CD4-positive, alpha-beta memory T cell (primary cell): ENCODE data around the gene PCNX4. TPM values are rescaled to one million over a fixed set of nuclear protein-coding genes. Genes with fewer than 3 reads are reported as not detected.

Source experiments
- CTCF ChIA-PET: fragments of 350-600 bp; sonication (Branson Sonifier 250); formaldehyde crosslinking; loops from one replicate; lab custom pipeline; 2021; ENCODE audit warnings: inconsistent platforms; ENCODE audit not compliant: partially characterized antibody; lab: Charles Lee
- POLR2A ChIA-PET: fragments of 350-600 bp; sonication (Branson Sonifier 250); formaldehyde crosslinking; loops from one replicate; lab custom pipeline; 2021; ENCODE audit not compliant: partially characterized antibody; lab: Charles Lee
- DNase-seq, 5 donors: peaks; one replicate each; pipeline versions ENCODE4 v3.0.0 to v3.0.0-alpha.2; 2020 to 2022; ENCODE audit warnings: mixed read lengths in 1 of 5
- H3K27ac ChIP-seq: one replicate; pipeline ENCODE4 v1.7.0; 2013; ENCODE audit warnings: low read depth, low read length
- H3K27me3 ChIP-seq: 2 replicates; pipeline ENCODE4 v1.7.0; 2013; ENCODE audit warnings: mild to moderate bottlenecking, low read length, moderate library complexity; ENCODE audit not compliant: insufficient read depth
- H3K36me3 ChIP-seq: 2 replicates; pipeline ENCODE4 v1.7.0; 2013; ENCODE audit warnings: mild to moderate bottlenecking, low read length, moderate library complexity; ENCODE audit not compliant: insufficient read depth
- H3K4me1 ChIP-seq: 2 replicates; pipeline ENCODE4 v1.7.0; 2013; ENCODE audit warnings: mild to moderate bottlenecking, low read length, moderate library complexity; ENCODE audit not compliant: insufficient read depth
- H3K4me3 ChIP-seq, 2 donors: one replicate each; pipeline ENCODE4 v1.7.0; 2013; ENCODE audit warnings: low read length in 2 of 2, mild to moderate bottlenecking in 1 of 2
- H3K9me3 ChIP-seq, 2 donors: one replicate each; pipeline ENCODE4 v1.7.0; 2013; ENCODE audit warnings: low read length in 2 of 2, control low read depth in 1 of 2; ENCODE audit not compliant: control insufficient read depth in 1 of 2
- H3K27ac Mint-ChIP-seq, 7 donors: one replicate each; pipeline ENCODE4 v1.8.0; 2020 to 2021; ENCODE audit warnings: mixed read lengths in 7 of 7, mild to moderate bottlenecking in 6 of 7, inconsistent platforms in 3 of 7, moderate library complexity in 3 of 7
- H3K27me3 Mint-ChIP-seq, 2 donors: one replicate each; pipeline ENCODE4 v1.8.0; 2020 to 2021; ENCODE audit warnings: mixed read lengths in 2 of 2
- H3K36me3 Mint-ChIP-seq, 2 donors: one replicate each; pipeline ENCODE4 v1.8.0; 2020 to 2021; ENCODE audit warnings: mixed read lengths in 2 of 2, inconsistent platforms in 1 of 2, mild to moderate bottlenecking in 1 of 2
- H3K4me1 Mint-ChIP-seq, 4 donors: one replicate each; pipeline ENCODE4 v1.8.0; 2020 to 2021; ENCODE audit warnings: mixed read lengths in 4 of 4, mild to moderate bottlenecking in 1 of 4
- H3K4me3 Mint-ChIP-seq, 8 donors: one replicate each; pipeline ENCODE4 v1.8.0; 2020 to 2021; ENCODE audit warnings: mixed read lengths in 8 of 8, mild to moderate bottlenecking in 7 of 8, moderate library complexity in 6 of 8, inconsistent platforms in 3 of 8
- H3K9me3 Mint-ChIP-seq, 8 donors: one replicate each; pipeline ENCODE4 v1.8.0; 2020 to 2021; ENCODE audit warnings: mixed read lengths in 8 of 8, mild to moderate bottlenecking in 5 of 8, inconsistent platforms in 3 of 8, moderate library complexity in 1 of 8
- intact Hi-C: fragments of 100-400 bp; cut with micrococcal nuclease; formaldehyde crosslinking; loops from one replicate; pipeline ENCODE4 v1.15.1; 2023
- polyA plus RNA-seq, 2 donors: library from polyadenylated mRNA; unstranded; fragments of 300-500 nt; fragmentation: Illumina TruSeq; gene quantifications; one replicate each; pipeline ENCODE4 v1.2.3, GENCODE V29; 2021
- total RNA-seq, 2 experiments: library from RNA; stranded (reverse); gene quantifications; one replicate each; pipeline ENCODE4 v1.2.3, GENCODE V29; 2021

The PCNX4 gene
- total and polyA plus RNA-seq, 4 experiments from 2014 or later = 13.5 to 53.0 (median 30.3) TPM

DNA sequence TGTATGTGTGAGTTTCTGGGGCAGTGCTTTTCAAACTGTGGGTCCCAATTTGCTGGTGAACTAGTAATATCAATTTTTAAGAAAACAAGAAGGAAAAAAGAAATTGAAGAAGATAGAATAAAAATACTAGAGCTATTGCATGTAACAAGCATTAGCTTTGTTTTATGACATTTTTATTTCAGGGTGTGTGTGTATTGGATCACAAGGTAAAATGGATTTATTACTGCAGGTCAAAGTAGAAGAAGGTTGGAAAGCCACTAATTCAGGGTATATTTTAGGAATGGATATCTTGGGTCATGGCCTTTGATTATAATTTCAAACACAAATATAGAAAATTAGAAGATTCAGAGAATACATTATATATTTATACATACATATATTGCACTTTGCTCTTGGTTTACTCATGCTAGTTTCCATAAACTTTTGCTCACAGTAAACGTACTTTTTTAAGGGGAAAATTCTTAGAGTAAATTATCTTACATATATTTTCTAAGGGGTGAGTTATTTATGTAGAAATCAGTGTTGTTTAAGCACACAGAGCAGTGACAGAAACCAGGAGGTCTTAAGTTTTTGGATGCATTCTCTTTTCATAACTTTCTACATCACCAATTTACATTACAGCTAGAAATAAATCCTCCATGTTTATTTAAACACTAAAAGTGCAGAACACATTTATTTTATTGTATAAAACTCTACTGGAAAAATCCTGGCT lies 122.8 kb downstream of the PCNX4 start:
- CTCF ChIA-PET = no interaction called here
- no peaks in the 10 kb centered on the region for H3K9me3 ChIP-seq
- no peak overlapping the region for H3K27ac Mint-ChIP-seq
- no peak overlapping the region for H3K4me3 Mint-ChIP-seq
- peaks cover 3 to 7% of the 10 kb centered on the region in 2 donors for H3K27me3 Mint-ChIP-seq
- intact Hi-C loops = no loop called here
- no peak overlapping the region for H3K4me3 ChIP-seq
- no peak overlapping the region for H3K27ac ChIP-seq
- no peaks in the 10 kb centered on the region for H3K4me1 ChIP-seq
- H3K4me1 Mint-ChIP-seq = peaks cover 0 to 3% (median 0%) of the 10 kb centered on the region in 4 donors
- no peaks in the 10 kb centered on the region for H3K27me3 ChIP-seq
- no peaks in the 10 kb centered on the region for H3K36me3 ChIP-seq
- H3K36me3 Mint-ChIP-seq = no peaks in the 10 kb centered on the region
- POLR2A ChIA-PET = no interaction called here
- H3K9me3 Mint-ChIP-seq = no peaks in the 10 kb centered on the region
- no peak for DNase-seq

DNA sequence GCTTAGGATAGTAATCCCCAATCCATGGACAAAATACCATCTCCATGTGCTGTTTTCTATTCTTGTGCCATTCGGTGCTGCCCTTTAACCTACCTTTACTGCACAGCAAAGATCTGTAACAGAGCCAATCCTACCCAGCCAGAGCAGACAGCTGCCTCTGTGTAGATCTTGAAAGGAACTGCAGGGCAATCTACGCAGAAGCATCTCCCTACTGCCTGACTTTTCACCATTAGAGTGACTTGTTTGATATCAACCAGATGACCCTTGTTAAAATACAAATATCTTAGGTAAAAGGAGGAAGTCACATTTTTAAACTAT lies 123.4 kb downstream of the PCNX4 start:
- peaks cover 0 to 3% (median 0%) of the 10 kb centered on the region in 4 donors for H3K4me1 Mint-ChIP-seq
- ChIA-PET CTCF (interaction anchor here (3.3 kb wide), 1 partner anchor 250 kb away, joined by 9 read pairs; no protein-coding TSS in a partner anchor), POLR2A (no interaction called here)
- no peak overlapping the region for H3K27ac Mint-ChIP-seq
- H3K9me3 ChIP-seq = no peaks in the 10 kb centered on the region
- no peaks in the 10 kb centered on the region for H3K4me1 ChIP-seq
- no peaks in the 10 kb centered on the region for H3K9me3 Mint-ChIP-seq
- H3K27me3 ChIP-seq = no peaks in the 10 kb centered on the region
- no peak for DNase-seq
- H3K36me3 ChIP-seq = no peaks in the 10 kb centered on the region
- H3K36me3 Mint-ChIP-seq = no peaks in the 10 kb centered on the region
- peaks cover 3 to 6% of the 10 kb centered on the region in 2 donors for H3K27me3 Mint-ChIP-seq
- intact Hi-C loops = no loop called here
- H3K27ac ChIP-seq = no peak overlapping the region
- H3K4me3 ChIP-seq = no peak overlapping the region
- H3K4me3 Mint-ChIP-seq = no peak overlapping the region

DNA sequence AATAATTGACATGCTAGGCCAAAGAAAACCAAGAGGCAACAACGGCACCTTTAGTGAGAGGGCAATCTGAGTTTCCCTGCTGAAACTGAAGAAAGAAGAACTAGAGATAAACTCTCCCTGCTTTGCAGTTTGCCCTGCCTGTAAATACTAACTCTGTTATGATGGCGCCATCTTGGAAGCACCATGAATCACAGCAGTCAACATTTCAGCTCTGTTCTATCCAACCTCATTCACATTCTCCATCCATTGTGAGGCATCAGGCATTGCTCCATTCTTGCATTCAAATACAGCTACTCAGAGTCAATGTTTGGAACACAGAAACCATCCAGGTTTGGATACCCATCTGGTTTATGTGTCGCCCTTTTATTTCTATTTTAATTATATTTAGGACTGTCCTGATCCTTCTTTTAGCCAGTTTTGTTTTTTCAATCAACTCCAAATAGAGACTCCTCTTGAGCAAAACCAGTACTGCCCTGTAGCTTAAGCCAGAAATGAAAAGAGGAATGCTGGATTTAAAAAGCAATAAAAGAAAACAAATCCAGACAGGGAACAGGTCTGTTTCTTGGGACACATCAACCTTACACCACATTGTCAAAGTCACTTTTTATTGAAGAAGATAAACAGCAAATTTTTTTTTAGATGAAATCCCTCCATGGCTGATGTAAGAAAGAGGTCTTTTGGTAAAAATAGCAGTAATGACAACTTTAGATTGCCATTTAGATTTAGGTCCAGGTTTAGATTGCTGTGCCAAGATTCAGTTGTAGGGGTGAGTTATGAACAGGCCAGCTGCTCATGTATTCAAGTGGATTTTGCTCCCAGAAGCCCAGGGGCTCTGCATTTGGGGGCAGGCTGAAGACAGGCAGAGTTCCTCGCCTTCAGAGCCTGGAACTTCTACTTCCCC lies 124.0 kb downstream of the PCNX4 start:
- Histone ChIP-seq H3K4me1 (no peaks in the 10 kb centered on the region), H3K9me3 (no peaks in the 10 kb centered on the region), H3K36me3 (no peaks in the 10 kb centered on the region), H3K27me3 (no peaks in the 10 kb centered on the region), H3K4me3 (no peak overlapping the region), H3K27ac (no peak overlapping the region)
- H3K4me3 Mint-ChIP-seq = no peak overlapping the region
- H3K27ac Mint-ChIP-seq = no peak overlapping the region
- H3K9me3 Mint-ChIP-seq = no peaks in the 10 kb centered on the region
- no peaks in the 10 kb centered on the region for H3K36me3 Mint-ChIP-seq
- DNase-seq = no peak
- peaks cover 0 to 3% (median 0%) of the 10 kb centered on the region in 4 donors for H3K4me1 Mint-ChIP-seq
- intact Hi-C loops = no loop called here
- POLR2A ChIA-PET = no interaction called here
- CTCF ChIA-PET = interaction anchor here (3.3 kb wide), 1 partner anchor 250 kb away, joined by 9 read pairs; no protein-coding TSS in a partner anchor
- peaks cover 3 to 6% of the 10 kb centered on the region in 2 donors for H3K27me3 Mint-ChIP-seq

DNA sequence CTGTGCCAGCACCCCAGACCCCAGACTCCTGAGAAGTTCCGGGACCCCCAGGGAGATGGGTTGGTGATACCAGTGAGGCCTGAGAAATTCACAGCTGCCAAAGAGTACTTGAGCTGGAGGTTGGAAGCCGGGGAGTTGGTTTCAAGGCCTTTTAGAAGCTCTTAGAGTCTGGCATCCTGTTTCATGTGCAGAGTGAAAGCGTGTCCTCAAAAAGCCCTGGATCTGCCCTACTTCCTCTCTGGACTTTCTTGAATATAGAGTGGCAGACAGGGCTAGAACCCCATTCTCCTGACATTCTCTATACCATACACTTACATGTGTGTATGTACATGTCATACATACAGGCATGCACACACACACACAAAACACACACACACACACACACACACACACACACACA lies 126.0 kb downstream of the PCNX4 start:
- Histone ChIP-seq H3K9me3 (no peaks in the 10 kb centered on the region), H3K4me3 (no peak overlapping the region), H3K4me1 (no peaks in the 10 kb centered on the region), H3K36me3 (no peaks in the 10 kb centered on the region), H3K27ac (no peak overlapping the region), H3K27me3 (no peaks in the 10 kb centered on the region)
- no peak overlapping the region for H3K27ac Mint-ChIP-seq
- no peaks in the 10 kb centered on the region for H3K36me3 Mint-ChIP-seq
- H3K4me1 Mint-ChIP-seq = peaks cover 0 to 3% (median 0%) of the 10 kb centered on the region in 4 donors
- H3K27me3 Mint-ChIP-seq = peaks cover 0 to 6% of the 10 kb centered on the region in 2 donors
- intact Hi-C loops = no loop called here
- ChIA-PET CTCF (interaction anchor here (1.1 to 3.3 kb wide), 2 partner anchors 47 to 252 kb away, joined by 3 to 9 read pairs; no protein-coding TSS in a partner anchor), POLR2A (no interaction called here)
- DNase-seq = no peak
- no peaks in the 10 kb centered on the region for H3K9me3 Mint-ChIP-seq
- no peak overlapping the region for H3K4me3 Mint-ChIP-seq

Other genes starting within 250 kb of the PCNX4 start
- under 1 TPM in 1 of 2 experiments, not detected in 1; 0.39 TPM for gene RTN1, start 221.1 kb upstream of the PCNX4 start, total RNA-seq
- not detected for gene RTN1, start 221.1 kb upstream of the PCNX4 start, polyA plus RNA-seq
- gene LRRC9, start 171.8 kb upstream of the PCNX4 start, total RNA-seq = under 1 TPM in 1 of 2 experiments, not detected in 1; 0.47 TPM
- gene LRRC9, start 171.8 kb upstream of the PCNX4 start, polyA plus RNA-seq = not detected
- 10 to 100 TPM; 63.5 to 69.6 TPM for gene DHRS7, start 73.5 kb downstream of the PCNX4 start, total RNA-seq
- 100 to 1,000 TPM; 213 to 386 TPM for gene DHRS7, start 73.5 kb downstream of the PCNX4 start, polyA plus RNA-seq
- 10 to 100 TPM; 48.2 to 48.5 TPM for gene PPM1A, start 157.3 kb downstream of the PCNX4 start, total RNA-seq
- 10 to 100 TPM; 14.8 to 18.9 TPM for gene PPM1A, start 157.3 kb downstream of the PCNX4 start, polyA plus RNA-seq